GM12873 (cell line): ENCODE data around the gene KLB.

Source experiments
- TF ChIP-seq, protein P1 (sequence below): IDR thresholded peaks from 2 replicates; pipeline ENCODE4 v1.5.1; 2012; ENCODE audit warnings: low read depth, mild to moderate bottlenecking, moderate library complexity, low read length, control low read depth; ENCODE audit not compliant: insufficient read depth; ENCODE audit errors: missing control alignments

KLB gene

DNA sequence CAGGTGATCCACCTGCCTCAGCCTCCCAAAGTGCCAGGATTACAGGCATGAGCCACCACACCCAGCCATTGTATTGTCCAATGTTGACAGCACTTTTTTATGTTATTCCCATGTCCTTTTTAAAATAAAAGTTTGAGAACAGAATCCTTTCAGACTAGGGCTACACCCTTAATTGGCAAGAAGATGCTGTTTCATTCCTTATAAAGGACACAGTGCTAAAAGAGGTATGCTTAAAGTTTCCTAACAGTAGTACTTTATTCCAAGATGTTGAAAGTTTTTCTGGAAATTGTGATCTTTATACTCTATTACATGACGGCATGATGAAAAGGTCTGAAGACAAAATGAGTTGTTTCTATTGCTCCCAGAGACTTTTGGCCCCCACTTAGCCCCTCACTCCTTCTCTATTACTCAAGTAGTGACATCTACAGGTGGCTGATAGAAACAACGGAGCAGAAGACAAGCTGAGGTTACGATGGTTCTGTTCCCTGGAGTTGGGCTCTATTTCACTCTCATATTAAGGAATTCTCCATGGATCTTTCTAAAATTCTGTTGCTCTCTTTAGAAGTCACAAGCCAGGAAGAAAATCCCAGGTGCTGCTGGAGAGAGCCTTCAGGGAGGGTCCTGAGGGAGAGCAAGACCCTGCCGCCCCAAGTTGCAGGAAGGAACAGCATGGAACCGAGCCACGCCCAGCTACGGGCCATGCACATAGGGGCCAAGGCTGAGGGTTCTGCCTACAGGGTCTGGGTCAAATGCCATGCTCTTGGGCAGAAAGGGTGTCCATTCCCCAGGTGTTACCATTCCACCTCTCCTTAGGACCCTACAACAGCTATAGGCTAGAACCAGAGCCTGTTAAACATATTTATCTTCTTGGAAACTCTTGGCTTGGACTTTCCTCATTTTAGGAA lies 29.2 kb downstream of the KLB start:
- TF ChIP-seq, protein P1, sequence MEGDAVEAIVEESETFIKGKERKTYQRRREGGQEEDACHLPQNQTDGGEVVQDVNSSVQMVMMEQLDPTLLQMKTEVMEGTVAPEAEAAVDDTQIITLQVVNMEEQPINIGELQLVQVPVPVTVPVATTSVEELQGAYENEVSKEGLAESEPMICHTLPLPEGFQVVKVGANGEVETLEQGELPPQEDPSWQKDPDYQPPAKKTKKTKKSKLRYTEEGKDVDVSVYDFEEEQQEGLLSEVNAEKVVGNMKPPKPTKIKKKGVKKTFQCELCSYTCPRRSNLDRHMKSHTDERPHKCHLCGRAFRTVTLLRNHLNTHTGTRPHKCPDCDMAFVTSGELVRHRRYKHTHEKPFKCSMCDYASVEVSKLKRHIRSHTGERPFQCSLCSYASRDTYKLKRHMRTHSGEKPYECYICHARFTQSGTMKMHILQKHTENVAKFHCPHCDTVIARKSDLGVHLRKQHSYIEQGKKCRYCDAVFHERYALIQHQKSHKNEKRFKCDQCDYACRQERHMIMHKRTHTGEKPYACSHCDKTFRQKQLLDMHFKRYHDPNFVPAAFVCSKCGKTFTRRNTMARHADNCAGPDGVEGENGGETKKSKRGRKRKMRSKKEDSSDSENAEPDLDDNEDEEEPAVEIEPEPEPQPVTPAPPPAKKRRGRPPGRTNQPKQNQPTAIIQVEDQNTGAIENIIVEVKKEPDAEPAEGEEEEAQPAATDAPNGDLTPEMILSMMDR: peak; percentile 25

GRCh38 chr4:39441593-39441992 lies 34.9 kb downstream of the KLB start:
- TF ChIP-seq, protein P1: no peak

- TF ChIP-seq, protein P1: no peak
Observed at GRCh38 chr4:39442998-39443397, 36.3 kb downstream of the KLB start.

- TF ChIP-seq, protein P1: no peak
Observed at GRCh38 chr4:39446483-39446841, 39.7 kb downstream of the KLB start.

DNA sequence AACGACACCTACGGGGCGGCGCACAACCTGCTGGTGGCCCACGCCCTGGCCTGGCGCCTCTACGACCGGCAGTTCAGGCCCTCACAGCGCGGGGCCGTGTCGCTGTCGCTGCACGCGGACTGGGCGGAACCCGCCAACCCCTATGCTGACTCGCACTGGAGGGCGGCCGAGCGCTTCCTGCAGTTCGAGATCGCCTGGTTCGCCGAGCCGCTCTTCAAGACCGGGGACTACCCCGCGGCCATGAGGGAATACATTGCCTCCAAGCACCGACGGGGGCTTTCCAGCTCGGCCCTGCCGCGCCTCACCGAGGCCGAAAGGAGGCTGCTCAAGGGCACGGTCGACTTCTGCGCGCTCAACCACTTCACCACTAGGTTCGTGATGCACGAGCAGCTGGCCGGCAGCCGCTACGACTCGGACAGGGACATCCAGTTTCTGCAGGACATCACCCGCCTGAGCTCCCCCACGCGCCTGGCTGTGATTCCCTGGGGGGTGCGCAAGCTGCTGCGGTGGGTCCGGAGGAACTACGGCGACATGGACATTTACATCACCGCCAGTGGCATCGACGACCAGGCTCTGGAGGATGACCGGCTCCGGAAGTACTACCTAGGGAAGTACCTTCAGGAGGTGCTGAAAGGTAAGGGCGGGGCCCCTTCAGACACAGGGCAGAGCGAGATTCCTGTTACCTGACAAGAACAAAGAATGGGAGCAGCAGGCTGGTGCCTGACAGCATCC lies 40.3 kb downstream of the KLB start:
- TF ChIP-seq, protein P1: peak; percentile 49

GRCh38 chr4:39450618-39451017 lies 43.9 kb downstream of the KLB start:
- TF ChIP-seq, protein P1: no peak

GRCh38 chr4:39451423-39452023 lies 44.8 kb downstream of the KLB start:
- TF ChIP-seq, protein P1: no peak
